HG02840 (cell line): ENCODE measurements around the gene TAX1BP1.
A peak's percentile ranks its signal among the peaks of the same experiment; 100 is the strongest.
"Not testable (repeated sequence)": the region's sequence is repeated elsewhere in the genome, so short reads cannot be mapped to it uniquely, and the experiment has no call there.

Experiments used
- ATAC-seq: cut with Tn5 transposase; IDR thresholded peaks from one replicate; pipeline ENCODE4 v1.9.1; 2021; ENCODE audit warnings: mild to moderate bottlenecking, moderate library complexity, moderate number of reproducible peaks; ENCODE audit not compliant: unreplicated experiment, low FRiP score

TAX1BP1 gene

GRCh38 chr7:27737616-27738015 is 2.3 kb upstream of the TAX1BP1 start:
- ATAC-seq: no peak

GRCh38 chr7:27739301-27739908 is 557 bp upstream of the TAX1BP1 start:
- ATAC-seq: peak; percentile 35

- ATAC-seq: peak; percentile 65
Observed at GRCh38 chr7:27740449-27741086, 606 bp downstream of the TAX1BP1 start.

- not testable (repeated sequence) for ATAC-seq
Observed at GRCh38 chr7:27742091-27742710, 2.2 kb downstream of the TAX1BP1 start.

GRCh38 chr7:27745064-27745583 is 5.2 kb downstream of the TAX1BP1 start:
- no peak for ATAC-seq

GRCh38 chr7:27746486-27746885 is 6.5 kb downstream of the TAX1BP1 start:
- ATAC-seq: no peak

- ATAC-seq: no peak
Observed at GRCh38 chr7:27746978-27747377, 7.0 kb downstream of the TAX1BP1 start.

- no peak for ATAC-seq
Observed at GRCh38 chr7:27747589-27748368, 7.8 kb downstream of the TAX1BP1 start.

- no peak for ATAC-seq
Observed at GRCh38 chr7:27750316-27750715, 10.4 kb downstream of the TAX1BP1 start.

- ATAC-seq: no peak
Observed at GRCh38 chr7:27751888-27752660, 12.1 kb downstream of the TAX1BP1 start.

GRCh38 chr7:27753863-27754262 is 13.9 kb downstream of the TAX1BP1 start:
- ATAC-seq: no peak

GRCh38 chr7:27756298-27756697 is 16.3 kb downstream of the TAX1BP1 start:
- no peak for ATAC-seq

GRCh38 chr7:27759491-27759890 is 19.5 kb downstream of the TAX1BP1 start:
- ATAC-seq: no peak

GRCh38 chr7:27762062-27762461 is 22.1 kb downstream of the TAX1BP1 start:
- ATAC-seq: no peak

- no peak for ATAC-seq
Observed at GRCh38 chr7:27763983-27764508, 24.1 kb downstream of the TAX1BP1 start.

GRCh38 chr7:27765841-27766240 is 25.9 kb downstream of the TAX1BP1 start:
- ATAC-seq: no peak

- no peak for ATAC-seq
Observed at GRCh38 chr7:27767374-27767773, 27.4 kb downstream of the TAX1BP1 start.

- ATAC-seq: no peak
Observed at GRCh38 chr7:27771111-27771510, 31.1 kb downstream of the TAX1BP1 start.

GRCh38 chr7:27774717-27775328 is 34.9 kb downstream of the TAX1BP1 start:
- no peak for ATAC-seq

- no peak for ATAC-seq
Observed at GRCh38 chr7:27775782-27776181, 35.8 kb downstream of the TAX1BP1 start.
